IMR-90 (cell line): ENCODE data around the gene TM4SF1. TPM values are rescaled to one million over a fixed set of nuclear protein-coding genes. Genes with fewer than 3 reads are reported as not detected.

Source experiments
- ATAC-seq: fragments of 200-7000 bp; cut with Tn5 transposase; 2 replicates; pipeline ENCODE4 v1.9.1; 2020; ENCODE audit warnings: low read depth, mild to moderate bottlenecking, moderate library complexity
- BruUV-seq: library from RNA; stranded (reverse); fragments of 400-500 nt; replicated peaks from 2 replicates; lab custom pipeline; 2021; lab: Mats Ljungman, UMichigan
- CTCF ChIA-PET: fragments of 300-600 bp; formaldehyde crosslinking; extraction: SDS; loops from one replicate; lab custom pipeline; 2021; ENCODE audit warnings: antibody characterized with exemption; lab: Yijun Ruan, JAX
- POLR2A ChIA-PET: fragments of 300-600 bp; sonication (Branson Sonifier 250); formaldehyde crosslinking; loops from one replicate; lab custom pipeline; 2022; ENCODE audit warnings: antibody characterized with exemption; ENCODE audit not compliant: unreplicated experiment; lab: Charles Lee
- DNase-seq: peaks from one replicate; pipeline ENCODE4 v3.0.0; 2013
- H2AFZ ChIP-seq: replicated peaks from 2 replicates; pipeline ENCODE3; 2013; ENCODE audit warnings: low read length, mild to moderate bottlenecking; ENCODE audit not compliant: poor library complexity
- H2AK5ac ChIP-seq: 2 replicates; pipeline ENCODE4 v1.6.1; 2013; ENCODE audit warnings: low read depth, low read length, inconsistent platforms
- H2AK9ac ChIP-seq: replicated peaks from 2 replicates; pipeline ENCODE3; 2013; ENCODE audit warnings: mild to moderate bottlenecking, low read depth, low read length, moderate library complexity; ENCODE audit not compliant: poor library complexity
- H2BK120ac ChIP-seq: 2 replicates; pipeline ENCODE4 v1.6.1; 2013; ENCODE audit warnings: low read depth, low read length, inconsistent platforms
- H2BK15ac ChIP-seq: 3 replicates; pipeline ENCODE4 v1.6.1; 2013; ENCODE audit warnings: low read depth, low read length, inconsistent platforms
- H2BK20ac ChIP-seq: 2 replicates; pipeline ENCODE4 v1.6.1; 2013; ENCODE audit warnings: low read depth, mild to moderate bottlenecking, inconsistent platforms, low read length, moderate library complexity
- H2BK5ac ChIP-seq: 2 replicates; pipeline ENCODE4 v1.6.1; 2013; ENCODE audit warnings: mild to moderate bottlenecking, low read depth, low read length, inconsistent platforms; ENCODE audit not compliant: poor library complexity, severe bottlenecking
- H3K14ac ChIP-seq: replicated peaks from 2 replicates; pipeline ENCODE4 v1.6.1; 2013; ENCODE audit warnings: low read depth, low read length, inconsistent platforms
- H3K18ac ChIP-seq: 2 replicates; pipeline ENCODE4 v1.6.1; 2013; ENCODE audit warnings: low read depth, low read length, control low read depth
- H3K23ac ChIP-seq: 2 replicates; pipeline ENCODE4 v1.6.1; 2013; ENCODE audit warnings: low read depth, low read length, inconsistent platforms
- H3K27ac ChIP-seq: 2 replicates; pipeline ENCODE4 v1.5.1; 2013; ENCODE audit warnings: mild to moderate bottlenecking, control low read depth, low read length; ENCODE audit not compliant: insufficient read depth
- H3K27me3 ChIP-seq: 2 replicates; pipeline ENCODE4 v1.6.1; 2013; ENCODE audit warnings: low read length; ENCODE audit not compliant: control insufficient read depth, insufficient read depth
- H3K36me3 ChIP-seq: 2 replicates; pipeline ENCODE4 v1.6.1; 2013; ENCODE audit warnings: low read length, mixed read lengths; ENCODE audit not compliant: control insufficient read depth, insufficient read depth
- H3K4ac ChIP-seq: 2 replicates; pipeline ENCODE4 v1.6.1; 2013; ENCODE audit warnings: low read depth, low read length, inconsistent platforms
- H3K4me1 ChIP-seq: 2 replicates; pipeline ENCODE4 v1.6.1; 2013; ENCODE audit warnings: low read length, mixed read lengths; ENCODE audit not compliant: control insufficient read depth, insufficient read depth
- H3K4me2 ChIP-seq: 2 replicates; pipeline ENCODE4 v1.6.1; 2013; ENCODE audit warnings: low read depth, mild to moderate bottlenecking, control low read depth, low read length, moderate library complexity
- H3K4me3 ChIP-seq: 2 replicates; pipeline ENCODE4 v1.5.1; 2013; ENCODE audit warnings: low read depth, mild to moderate bottlenecking, control low read depth, low read length, moderate library complexity; ENCODE audit not compliant: insufficient read depth
- H3K56ac ChIP-seq: 2 replicates; pipeline ENCODE4 v1.6.1; 2013; ENCODE audit warnings: low read length, inconsistent platforms; ENCODE audit not compliant: insufficient read depth; ENCODE audit errors: extremely low read depth
- H3K79me1 ChIP-seq, 2 experiments: 2 replicates each; pipeline ENCODE4 v1.6.1; 2013; ENCODE audit warnings: low read length in 2 of 2, inconsistent platforms in 1 of 2, low read depth in 1 of 2
- H3K9ac ChIP-seq: 2 replicates; pipeline ENCODE4 v1.6.1; 2013; ENCODE audit warnings: low read depth, low read length, control low read depth
- H3K9me1 ChIP-seq: 2 replicates; pipeline ENCODE4 v1.6.1; 2013; ENCODE audit warnings: low read length, inconsistent platforms; ENCODE audit not compliant: insufficient read depth
- H3K9me3 ChIP-seq: 2 replicates; pipeline ENCODE4 v1.6.1; 2013; ENCODE audit warnings: low read length; ENCODE audit not compliant: control insufficient read depth, insufficient read depth
- H4K20me1 ChIP-seq: 2 replicates; pipeline ENCODE4 v1.6.1; 2013; ENCODE audit warnings: low read length, inconsistent platforms; ENCODE audit not compliant: insufficient read depth
- H4K5ac ChIP-seq: 2 replicates; pipeline ENCODE4 v1.6.1; 2013; ENCODE audit warnings: mild to moderate bottlenecking, low read depth, low read length, control low read depth
- H4K8ac ChIP-seq, 2 experiments: 2 replicates each; pipeline ENCODE4 v1.6.1; 2013; ENCODE audit warnings: low read depth in 2 of 2, low read length in 2 of 2, control low read depth in 1 of 2, inconsistent platforms in 1 of 2
- H4K91ac ChIP-seq: 2 replicates; pipeline ENCODE4 v1.6.1; 2013; ENCODE audit warnings: low read depth, low read length, inconsistent platforms; ENCODE audit not compliant: insufficient read depth
- FOS ChIP-seq: fragments of 150-350 bp; IDR thresholded peaks from 2 replicates; pipeline ENCODE4 v1.6.1; 2016; ENCODE audit warnings: low read depth, low read length
- NFE2L2 ChIP-seq: fragments of 150-350 bp; IDR thresholded peaks from 2 replicates; pipeline ENCODE4 v1.6.1; 2016; ENCODE audit warnings: low read depth, mild to moderate bottlenecking, low read length
- POLR2A ChIP-seq: IDR thresholded peaks from 2 replicates; pipeline ENCODE4 v1.6.1; 2012; ENCODE audit warnings: mild to moderate bottlenecking, low read depth, low read length
- RAD21 ChIP-seq: IDR thresholded peaks from 2 replicates; pipeline ENCODE4 v1.6.1; 2012; ENCODE audit warnings: low read length, improper control_type of control experiment
- RFX5 ChIP-seq: IDR thresholded peaks from 2 replicates; pipeline ENCODE4 v1.8.0; 2012; ENCODE audit warnings: low read depth, mild to moderate bottlenecking, low read length, moderate library complexity
- WGBS, 2 experiments: methylation state at CpG; one replicate each; pipeline versions ENCODE4 v1.1.5 to v1.1.7; 2013; ENCODE audit warnings: missing lambda C conversion rate in 2 of 2; ENCODE audit not compliant: insufficient read length in 1 of 2; ENCODE audit errors: extremely low coverage in 2 of 2; 5-methylcytosine and 5-hydroxymethylcytosine counted together
- dilution Hi-C: fragments of 300-500 bp; cut with HindIII; formaldehyde crosslinking; loops from one replicate; pipeline ENCODE4 v1.14.3; 2018; ENCODE audit warnings: low sequenced_read_pairs; ENCODE audit not compliant: unreplicated experiment
- in situ Hi-C: fragments of 300-500 bp; cut with MboI; formaldehyde crosslinking; loops from 3 replicates; pipeline ENCODE4 v1.14.3; 2019; ENCODE audit warnings: low sequenced_read_pairs, inconsistent platforms, mixed read lengths
- intact Hi-C: fragments of 100-400 bp; cut with micrococcal nuclease; formaldehyde crosslinking; loops from 2 replicates; pipeline ENCODE4 v1.10.0; 2022
- polyA plus RNA-seq, 3 experiments: library from polyadenylated mRNA; depleted of rRNA; stranded (reverse); fragments of >200 nt; gene quantifications; 2 replicates each; pipeline ENCODE4 v1.2.3, GENCODE V29; 2012; ENCODE audit warnings: low replicate concordance in 1 of 3
- total RNA-seq: library from RNA; depleted of rRNA; stranded (reverse); fragments of >200 nt; gene quantifications from 2 replicates; pipeline ENCODE4 v1.2.3, GENCODE V29; 2012

The TM4SF1 gene
- total and polyA plus RNA-seq, 2 of the 4 experiments (the other 2 are of a cell fraction), result 232 to 302 TPM

DNA sequence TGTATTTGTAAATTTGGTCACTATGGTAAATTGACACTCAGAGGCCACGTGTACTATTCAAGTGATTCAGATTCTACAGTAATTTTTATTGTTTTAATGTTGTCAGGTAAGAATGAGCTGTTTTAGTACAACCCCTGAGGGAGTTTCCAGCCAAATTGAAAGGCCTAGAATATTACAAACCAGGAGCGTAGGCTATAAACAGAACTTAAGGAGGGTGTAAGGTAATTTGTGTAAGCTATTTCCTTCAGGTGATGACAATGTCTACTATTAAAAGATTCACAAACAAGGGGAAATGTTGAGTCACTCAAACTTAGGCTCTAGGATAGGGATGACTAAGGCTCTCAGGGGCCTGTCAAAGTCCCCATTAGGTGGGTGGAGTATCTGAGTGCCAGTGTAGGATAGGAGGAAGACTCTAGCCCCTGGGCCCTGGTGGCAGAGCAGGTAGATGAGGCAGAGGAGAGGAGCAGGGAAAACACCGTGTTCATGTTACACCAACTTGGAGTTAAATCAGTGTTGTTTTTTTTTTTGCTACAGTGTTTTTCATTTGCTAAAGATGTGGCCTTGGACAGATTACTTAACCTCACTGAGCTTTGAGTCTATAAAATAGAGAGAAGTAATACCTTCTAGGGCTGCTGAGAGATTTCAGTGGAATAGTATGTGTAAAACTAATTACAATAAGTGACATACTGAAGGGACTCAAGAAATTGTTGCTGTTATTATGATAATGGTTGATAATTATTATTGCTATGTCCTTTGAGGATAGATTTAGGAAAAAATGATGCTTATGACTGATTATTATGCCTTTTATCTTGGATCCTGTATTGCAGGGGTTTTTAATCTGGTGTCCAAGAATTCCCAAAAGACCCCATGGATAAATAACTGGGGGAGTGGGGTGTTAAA, 10.3 kb downstream of the TM4SF1 start:
- dilution Hi-C loops, result no loop called here
- Histone ChIP-seq H3K36me3 (peaks cover 14% of the 10 kb centered on the region), H3K9me1 (peaks cover 12% of the 10 kb centered on the region), H3K23ac (no peak overlapping the region), H3K18ac (no peak overlapping the region), H3K27me3 (no peaks in the 10 kb centered on the region), H3K56ac (no peak overlapping the region), H3K79me1 (peaks cover 9 to 14% of the 10 kb centered on the region in 2 experiments), H4K5ac (no peak overlapping the region), H2BK120ac (0 out of 2 replicates have a peak overlapping the region, but pooled peaks have one; percentile 54), H2BK15ac (no peak overlapping the region), H3K4me1 (peaks cover 13% of the 10 kb centered on the region), H3K27ac (no peak overlapping the region), H2BK5ac (peak overlapping the region; percentile 34), H4K20me1 (no peaks in the 10 kb centered on the region), H3K9ac (no peak overlapping the region), H3K4ac (peak overlapping the region; percentile 38; the same call in 1 of the 2 replicates), H3K4me3 (no peak overlapping the region), H2AFZ (no peak overlapping the region), H2AK5ac (no peak overlapping the region), H2BK20ac (peak overlapping the region; percentile 71; the same call in 1 of the 2 replicates), H2AK9ac (no peak overlapping the region), H3K4me2 (no peak overlapping the region), H4K8ac (no peak overlapping the region), H4K91ac (no peak overlapping the region), H3K9me3 (no peaks in the 10 kb centered on the region), H3K14ac (0 out of 2 replicates have a peak overlapping the region, but pooled peaks have one; percentile 27)
- in situ Hi-C loops, result no loop called here
- ChIA-PET CTCF (no interaction called here), POLR2A (no interaction called here)
- WGBS, 2 experiments, result no CpG with 5 or more reads among the region's 3 CpGs
- intact Hi-C loops, result no loop called here
- TF ChIP-seq NFE2L2 (peak; percentile 51), FOS (0 out of 2 replicates have a peak, but pooled peaks have one; percentile 34), RFX5 (no peak), RAD21 (no peak), POLR2A (peak; percentile 83)
- peak; percentile 21 for ATAC-seq
- BruUV-seq, result no TSS peak
- peak; percentile 76 for DNase-seq
